HG03457 (cell line): ENCODE measurements around the gene ADSS2.
"Not testable (repeated sequence)": the region's sequence is repeated elsewhere in the genome, so short reads cannot be mapped to it uniquely, and the experiment has no call there.

Experiments used
- ATAC-seq: cut with Tn5 transposase; IDR thresholded peaks from one replicate; pipeline ENCODE4 v1.9.1; 2021; ENCODE audit warnings: moderate number of reproducible peaks; ENCODE audit not compliant: unreplicated experiment

ADSS2 gene

DNA sequence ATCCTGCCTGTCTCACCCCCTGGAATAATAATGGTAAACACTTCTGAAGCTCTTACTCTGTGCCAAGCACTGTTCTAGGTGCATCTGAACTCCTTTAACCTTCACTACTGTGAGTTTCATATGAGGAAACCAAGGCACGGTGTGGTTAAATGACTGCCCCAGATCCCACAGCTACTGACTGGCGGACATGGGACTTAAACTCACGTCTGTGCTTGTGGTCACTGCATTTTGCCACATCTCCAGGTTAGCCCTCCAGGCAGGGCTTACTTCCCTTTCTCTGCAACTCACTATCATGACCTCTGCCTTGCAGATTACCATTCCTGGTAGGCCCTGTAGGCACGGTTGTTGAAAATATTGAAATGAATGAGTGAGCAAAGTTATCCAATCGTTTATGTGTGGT lies 83.4 kb downstream of the ADSS2 start:
- ATAC-seq: no peak

DNA sequence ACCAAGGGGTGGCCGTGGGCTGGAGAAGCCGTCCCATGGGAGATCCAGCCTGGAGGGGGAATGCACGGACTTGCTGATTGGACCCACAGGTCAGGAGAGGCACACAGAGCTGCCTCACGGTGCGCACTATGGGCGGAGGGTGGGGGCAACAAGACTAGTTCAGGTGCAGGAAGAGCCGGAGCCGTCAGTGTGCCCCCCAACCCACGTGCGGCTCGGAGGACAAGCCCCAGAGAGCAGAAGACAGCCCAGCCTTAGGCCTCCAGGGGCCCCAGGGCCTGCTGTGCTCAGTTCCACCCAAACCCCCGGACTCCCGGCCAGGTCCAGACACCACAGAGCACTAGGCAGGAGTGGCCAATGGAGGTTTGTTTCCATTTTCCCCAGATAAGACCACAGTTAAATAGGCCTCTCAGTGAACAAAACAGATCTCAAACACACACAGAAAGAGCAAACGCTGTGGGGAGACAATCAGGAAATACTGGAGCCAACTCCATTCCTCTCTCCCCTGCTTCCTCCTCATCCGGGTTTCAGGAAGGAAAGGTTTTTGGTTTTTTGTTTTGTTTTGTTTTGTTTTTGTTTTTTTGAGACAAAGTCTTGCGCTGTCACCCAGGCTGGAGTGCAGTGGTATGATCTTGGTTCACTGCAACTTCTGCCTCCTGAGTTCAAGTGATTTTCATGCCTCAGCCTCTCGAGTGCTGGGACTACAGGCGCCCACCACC lies 84.2 kb downstream of the ADSS2 start:
- ATAC-seq: no peak

DNA sequence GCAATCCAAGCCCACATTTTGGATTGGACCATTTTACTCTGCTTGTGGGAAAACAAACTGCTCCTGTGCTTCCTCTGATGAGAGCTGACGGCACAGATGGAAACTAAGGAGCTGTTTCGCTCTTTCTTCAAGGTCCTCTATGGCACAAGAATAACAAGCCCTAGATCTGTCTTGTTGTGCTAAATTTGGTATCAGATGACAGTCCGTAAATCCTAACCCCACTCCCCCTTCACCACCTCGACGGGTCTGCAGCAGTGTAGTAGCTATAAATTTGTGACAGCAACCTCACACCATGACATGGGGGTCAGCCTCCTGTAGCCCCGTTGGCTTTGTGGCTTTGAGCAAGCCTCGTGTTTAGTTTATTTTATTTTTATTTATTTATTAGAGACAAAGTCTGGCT lies 85.9 kb downstream of the ADSS2 start:
- no peak for ATAC-seq

DNA sequence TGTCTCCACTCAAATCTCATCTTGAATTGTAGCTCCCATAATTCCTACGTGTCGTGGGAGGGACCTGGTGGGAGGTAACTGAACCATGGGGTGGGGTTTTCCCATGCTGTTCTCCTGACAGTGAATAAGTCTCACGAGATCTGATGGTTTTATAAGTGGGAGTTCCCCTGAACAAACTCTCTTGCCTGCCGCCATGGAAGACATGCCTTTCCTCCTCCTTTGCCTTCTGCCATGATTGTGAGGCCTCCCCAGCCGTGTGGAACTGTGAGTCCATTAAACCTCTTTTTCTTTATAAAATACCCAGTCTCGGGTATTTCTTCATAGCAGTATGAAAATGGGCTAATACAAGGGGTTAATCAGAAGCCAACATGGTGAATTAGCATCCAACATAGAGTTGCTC lies 86.4 kb downstream of the ADSS2 start:
- not testable (repeated sequence) for ATAC-seq

DNA sequence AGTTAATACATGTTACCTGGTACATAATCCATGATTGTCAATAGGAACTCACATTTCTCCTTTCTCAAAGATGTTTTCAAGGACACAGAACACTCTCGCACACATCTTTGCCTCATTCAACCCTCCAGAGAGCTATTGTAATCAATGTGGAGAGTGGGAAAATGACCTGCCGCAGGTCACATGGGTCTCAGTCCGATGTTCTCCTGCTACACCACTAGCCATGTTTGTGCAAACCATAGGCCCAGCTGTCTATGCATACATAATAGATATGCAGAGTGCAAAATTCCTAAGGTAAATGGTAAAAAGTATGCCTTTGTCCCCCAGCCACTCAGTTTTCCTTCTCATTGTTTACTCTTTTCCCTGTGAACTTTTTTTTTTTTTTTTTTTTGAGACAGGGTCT lies 89.2 kb downstream of the ADSS2 start:
- ATAC-seq: no peak

GRCh38 chr1:244361764-244362473 lies 89.8 kb downstream of the ADSS2 start:
- ATAC-seq: no peak
